Right lobe of liver (tissue), 6 donors: ENCODE results near the gene LY6G5C. TPM values are rescaled to one million over a fixed set of nuclear protein-coding genes. Genes with fewer than 3 reads are reported as not detected.

Source experiments
- ATAC-seq, 4 donors: fragments of 200-7000 bp; cut with Tn5 transposase; one replicate each; pipeline ENCODE4 v1.9.1; 2020; ENCODE audit warnings: mild to moderate bottlenecking in 4 of 4, moderate library complexity in 4 of 4
- DNase-seq, 3 donors: peaks; one replicate each; pipeline ENCODE4 v3.0.0-alpha.2; 2020
- H3K27ac ChIP-seq, 3 donors: fragments of 200-600 bp; one replicate each; pipeline ENCODE4 v1.8.0; 2022
- H3K27me3 ChIP-seq, 2 donors: fragments of 200-600 bp; one replicate each; pipeline ENCODE4 v1.8.0; 2022
- H3K36me3 ChIP-seq, 4 donors: fragments of 200-600 bp; sonication (generic) in 1 of 4; one replicate each; pipeline versions ENCODE4 v1.5.1 to v1.8.0; 2017 to 2022; ENCODE audit warnings: control low read depth in 1 of 4
- H3K4me1 ChIP-seq, 4 donors: fragments of 200-600 bp; sonication (generic) in 1 of 4; one replicate each; pipeline versions ENCODE4 v1.5.1 to v1.8.0; 2017 to 2022; ENCODE audit warnings: control low read depth in 1 of 4
- H3K4me3 ChIP-seq, 3 donors: fragments of 200-600 bp; one replicate each; pipeline ENCODE4 v1.8.0; 2022
- H3K9me3 ChIP-seq, 4 donors: fragments of 200-600 bp; sonication (generic) in 1 of 4; one replicate each; pipeline versions ENCODE4 v1.5.1 to v1.8.0; 2017 to 2022; ENCODE audit warnings: control low read depth in 1 of 4
- CTCF ChIP-seq, 4 donors: fragments of 200-600 bp in 3 of 4; fragments of 450-650 bp in 1 of 4; IDR thresholded peaks; one replicate each; pipeline versions ENCODE4 v1.5.1 to v1.8.0; 2016 to 2022; ENCODE audit warnings: antibody characterized with exemption in 4 of 4, mild to moderate bottlenecking in 2 of 4
- POLR2A ChIP-seq: fragments of 450-650 bp; IDR thresholded peaks from one replicate; pipeline ENCODE4 v1.6.1; 2017; ENCODE audit warnings: antibody characterized with exemption, mild to moderate bottlenecking
- WGBS: methylation state at CpG from one replicate; pipeline ENCODE4 v1.1.6; 2018; ENCODE audit warnings: low coverage, low lambda C conversion rate; ENCODE audit not compliant: insufficient coverage; ENCODE audit errors: missing lambda C conversion rate; 5-methylcytosine and 5-hydroxymethylcytosine counted together
- intact Hi-C, 2 donors: fragments of 100-400 bp; cut with DNase I; formaldehyde crosslinking; loops; one replicate each; pipeline versions ENCODE4 v1.11.2 to v1.14.1; 2022
- total RNA-seq, 6 experiments: library from RNA; depleted of rRNA in 2 of 6; stranded (reverse); fragments of >200 nt in 2 of 6; fragmentation: NEBNext Ultra II Directional in 3 of 6; extraction: Animal tissue kit (Norgen Biotek cat#: 25700) in 3 of 6; gene quantifications; one replicate each; pipeline versions ENCODE4 v1.1.0 to v1.2.4, GENCODE V29; 2016 to 2023
- donor health status: DM: no; HTN: yes; CAD: no.
- donor health status: DM: no; HTN: no; CAD: no.
- donor health status: DM: no; HTN: no; CAD: no.
- donor health status: DM: no; HTN: yes; CAD: no.
- donor health status: DM: no; HTN: yes; CAD: no.

LY6G5C gene
- total RNA-seq, 6 experiments from 2014 or later: 0.68 to 1.6 (median 1.2) TPM

- 83% methylated on average over 7 of the region's 12 CpGs for WGBS
- DNase-seq: no peak
- Histone ChIP-seq H3K4me3 (no peak overlapping the region), H3K9me3 (no peaks in the 10 kb centered on the region), H3K27ac (no peak overlapping the region), H3K36me3 (peaks cover 0 to 7% (median 0%) of the 10 kb centered on the region in 4 donors), H3K4me1 (peaks cover 0 to 9% (median 2%) of the 10 kb centered on the region in 4 donors), H3K27me3 (no peaks in the 10 kb centered on the region)
- TF ChIP-seq POLR2A: no peak
- intact Hi-C loops: no loop called here
- ATAC-seq: no peak
These were observed 44.9 kb upstream of the LY6G5C start for GRCh38 chr6:31725502-31726350.

- DNase-seq (no peak), ATAC-seq (no peak)
- H3K4me3 ChIP-seq: no peak overlapping the region
- no peak for TF ChIP-seq POLR2A
- no peak for TF ChIP-seq CTCF (IDR thresholded peaks at IDR 0.05)
- no peaks in the 10 kb centered on the region for H3K27me3 ChIP-seq
- no peak overlapping the region for H3K27ac ChIP-seq
- 100% methylated on average over 1 of the region's 25 CpGs for WGBS
- H3K4me1 ChIP-seq: peaks cover 0 to 5% (median 2%) of the 10 kb centered on the region in 4 donors
- intact Hi-C loops: no loop called here
- peaks cover 0 to 5% (median 0%) of the 10 kb centered on the region in 4 donors for H3K36me3 ChIP-seq
- no peaks in the 10 kb centered on the region for H3K9me3 ChIP-seq
These were observed 43.3 kb upstream of the LY6G5C start for GRCh38 chr6:31723980-31724691.

- H3K27ac ChIP-seq: no peak within 1 kb of the TSS
- TF ChIP-seq CTCF (IDR thresholded peaks at IDR 0.05): no peak
- TF ChIP-seq POLR2A: no peak
- no peaks in the 10 kb centered on the region for H3K27me3 ChIP-seq
- peaks cover 0 to 5% (median 0%) of the 10 kb centered on the region in 4 donors for H3K36me3 ChIP-seq
- WGBS: 56% methylated on average over 15 of the region's 46 CpGs
- peaks cover 0 to 4% (median 0%) of the 10 kb centered on the region in 4 donors for H3K4me1 ChIP-seq
- H3K4me3 ChIP-seq: no peak within 1 kb of the TSS
- intact Hi-C loops: no loop called here
- DNase-seq (peak in 1 of 3 donors; percentile 47), ATAC-seq (no peak)
- H3K9me3 ChIP-seq: no peaks in the 10 kb centered on the region
These were observed 42.5 kb upstream of the LY6G5C start, which contains the start of gene MPIG6B for GRCh38 chr6:31723245-31723979. MPIG6B (plus strand) TSS chr6:31723373; CDS start chr6:31723384, 11 bp downstream.

- no peak for ATAC-seq
- TF ChIP-seq POLR2A: no peak
- TF ChIP-seq CTCF (IDR thresholded peaks at IDR 0.05): no peak
- peaks cover 0 to 5% (median 0%) of the 10 kb centered on the region in 4 donors for H3K36me3 ChIP-seq
- no peak for DNase-seq
- H3K4me1 ChIP-seq: no peaks in the 10 kb centered on the region
- intact Hi-C loops: no loop called here
- WGBS: 100% methylated on average over 2 of the region's 3 CpGs
- H3K9me3 ChIP-seq: no peaks in the 10 kb centered on the region
- no peak overlapping the region for H3K27ac ChIP-seq
- no peaks in the 10 kb centered on the region for H3K27me3 ChIP-seq
- H3K4me3 ChIP-seq: no peak overlapping the region
These were observed 41.3 kb upstream of the LY6G5C start for GRCh38 chr6:31722173-31722572.
